ENCODE measurements around the gene FAHD1.
A peak's percentile ranks its signal among the peaks of the same experiment; 100 is the strongest.
"Not testable (repeated sequence)": the region's sequence is repeated elsewhere in the genome, so short reads cannot be mapped to it uniquely, and the experiment has no call there.

Gene FAHD1

GRCh38 chr16:1789643-1790045 is 37.4 kb upstream of the FAHD1 start:
- no peak for DNase-seq (ENCODE audit: low spot score)

- no peak for DNase-seq (ENCODE audit: low spot score)
These were observed 36.8 kb upstream of the FAHD1 start for GRCh38 chr16:1790261-1790610.

GRCh38 chr16:1790611-1791255 is 36.3 kb upstream of the FAHD1 start:
- DNase-seq (ENCODE audit: low spot score), result no peak

DNA sequence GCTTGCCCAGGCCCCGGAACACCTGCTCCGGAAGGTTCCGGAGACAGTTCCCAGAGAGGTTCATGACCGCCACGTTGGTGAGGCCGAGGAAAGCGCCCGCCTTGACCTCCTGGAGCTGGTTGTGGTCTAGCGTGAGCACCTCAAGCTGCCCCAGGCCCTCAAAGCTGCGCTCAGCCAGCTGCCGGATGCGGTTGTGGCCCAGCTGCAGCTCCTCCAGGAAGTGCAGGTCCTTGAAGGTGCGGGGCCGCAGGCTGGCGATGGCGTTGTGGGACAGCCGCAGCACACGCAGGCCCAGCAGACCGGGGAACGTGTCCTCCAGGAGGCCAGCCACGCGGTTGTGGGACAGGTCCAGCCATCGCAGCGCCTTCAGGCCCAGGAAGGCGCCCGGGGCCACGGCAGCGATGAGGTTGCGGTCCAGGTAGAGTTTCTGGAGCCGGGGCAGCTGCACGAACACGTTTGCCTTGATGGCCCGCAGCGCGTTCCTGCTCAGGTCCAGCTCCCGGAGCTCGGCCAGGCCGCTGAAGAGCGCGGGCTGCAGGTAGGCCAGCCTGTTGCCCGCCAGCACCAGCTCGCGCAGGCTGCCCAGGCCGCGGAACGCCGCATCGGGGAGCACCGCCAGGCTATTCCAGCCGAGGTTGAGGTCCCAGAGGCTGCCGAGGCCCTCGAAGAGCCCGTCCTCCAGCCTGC is 35.6 kb upstream of the FAHD1 start:
- no peak for DNase-seq (ENCODE audit: low spot score)

DNA sequence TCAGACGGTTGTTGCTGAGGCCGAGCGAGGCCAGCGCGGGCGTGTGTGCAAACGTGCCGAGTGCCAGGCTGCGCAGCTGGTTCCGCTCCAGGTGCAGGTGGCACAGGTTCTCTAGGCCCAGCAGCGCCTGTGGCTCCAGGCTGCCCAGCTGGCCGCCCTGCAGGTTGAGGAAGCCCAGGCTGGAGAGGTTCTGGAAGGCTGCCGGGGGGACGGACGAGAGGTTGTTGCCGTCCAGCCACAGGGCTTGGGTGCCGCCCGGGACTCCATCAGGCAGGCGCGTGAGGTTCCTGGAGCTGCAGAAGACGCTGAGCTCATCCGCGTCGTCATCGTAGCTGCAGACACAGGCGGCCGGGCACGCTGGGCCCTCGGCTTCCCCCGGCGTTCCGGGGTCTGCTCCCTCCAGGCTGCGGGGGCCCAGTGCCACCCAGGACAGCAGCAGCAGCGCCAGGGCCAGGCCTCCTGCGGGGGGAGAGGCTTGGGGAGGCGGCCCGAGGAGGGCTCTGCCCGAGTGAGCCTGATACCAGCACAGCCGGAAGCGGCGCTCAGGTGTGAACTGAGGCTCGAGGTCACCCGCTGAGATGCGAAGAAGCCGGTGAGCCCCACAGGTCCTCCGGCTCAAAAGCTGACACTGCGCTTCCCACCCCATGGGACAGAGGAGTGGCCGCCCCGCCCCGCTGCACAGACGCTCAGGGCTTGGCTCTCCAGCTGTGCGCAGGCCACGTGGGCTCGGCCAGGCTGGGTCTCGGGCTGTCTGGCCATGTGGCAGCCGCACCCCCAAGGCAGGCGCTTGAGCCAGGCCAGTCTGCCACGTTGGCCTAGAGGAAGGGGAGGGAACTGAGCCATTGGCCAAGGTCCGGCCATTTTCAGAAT is 34.8 kb upstream of the FAHD1 start:
- no peak for DNase-seq (ENCODE audit: low spot score)

- no peak for DNase-seq (ENCODE audit: low spot score)
These were observed 34.0 kb upstream of the FAHD1 start for GRCh38 chr16:1792836-1793577.

DNA sequence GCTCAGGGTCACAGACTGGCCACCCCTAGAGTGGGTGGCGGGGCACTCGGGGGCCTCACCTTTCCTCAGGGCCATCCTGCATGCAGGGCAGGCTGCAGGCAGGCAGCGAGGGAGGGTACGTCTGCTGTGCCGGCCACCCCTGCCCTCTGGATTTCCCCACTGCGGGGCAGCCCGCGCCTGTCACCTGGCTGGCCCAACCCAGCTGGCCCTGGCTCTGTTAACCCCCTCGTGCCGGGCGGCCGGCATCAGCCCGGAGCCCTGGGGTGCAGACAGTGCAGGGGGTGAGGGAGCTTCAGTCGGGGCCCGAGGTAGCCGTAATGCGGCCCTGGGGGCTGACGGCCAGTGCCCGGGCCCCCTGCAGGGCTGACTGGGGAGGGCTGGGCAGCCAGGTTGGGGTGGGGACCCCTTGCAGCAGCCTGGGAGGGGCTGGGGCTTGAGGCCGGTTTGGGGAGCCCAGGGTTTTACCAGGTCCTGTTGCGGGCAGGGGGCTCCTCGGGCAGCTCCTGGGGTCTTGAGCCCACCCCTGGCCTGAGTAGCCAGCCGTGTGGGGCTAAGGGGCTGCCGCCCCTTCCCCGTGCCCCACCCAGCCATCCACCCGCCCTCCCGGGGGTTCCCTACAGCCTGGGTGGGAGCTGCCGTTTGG is 33.3 kb upstream of the FAHD1 start, which contains the start of gene IGFALS:
Gene IGFALS (minus strand): TSS at position 128 of the 643 bp plus-strand sequence. CDS start 53 bp downstream, at position 75.
- no peak for DNase-seq (ENCODE audit: low spot score)

DNA sequence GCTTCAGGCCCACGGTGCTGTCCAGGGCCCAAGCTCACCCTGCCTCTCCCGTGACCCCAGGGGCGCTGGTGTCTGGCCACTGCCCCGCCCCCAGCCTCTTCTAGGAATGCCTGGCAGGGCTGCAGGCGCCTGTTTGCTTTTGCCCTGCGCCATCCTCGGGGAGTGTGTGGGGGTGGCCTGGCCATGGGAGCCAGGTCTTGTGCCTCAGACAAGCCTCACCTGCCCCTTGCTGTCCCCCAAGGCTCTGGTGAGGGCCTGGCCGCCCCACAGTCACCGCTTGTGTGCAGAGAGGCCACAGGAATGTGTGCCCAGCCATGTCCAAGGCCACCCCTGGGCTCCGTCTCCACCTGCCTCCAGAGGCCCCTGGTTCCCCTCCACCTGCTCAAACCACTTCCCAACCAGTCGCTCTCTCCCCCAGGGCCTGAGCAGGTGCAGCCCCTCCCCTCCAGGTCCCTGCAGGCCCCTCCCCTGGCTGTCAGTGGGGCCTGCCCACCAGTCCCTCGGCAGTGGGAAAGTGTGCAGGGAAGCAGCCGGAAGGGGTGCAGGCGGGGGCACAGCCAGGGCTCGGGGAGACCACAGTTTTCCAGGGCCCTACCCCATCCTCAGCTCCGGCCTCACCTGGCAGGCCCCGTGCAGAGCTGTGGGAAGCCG is 32.7 kb upstream of the FAHD1 start:
- DNase-seq (ENCODE audit: low spot score), result no peak

- no peak for DNase-seq (ENCODE audit: low spot score)
These were observed 31.9 kb upstream of the FAHD1 start for GRCh38 chr16:1794908-1795666.

GRCh38 chr16:1799263-1799662 is 27.7 kb upstream of the FAHD1 start:
- DNase-seq (ENCODE audit: low spot score), result not testable (repeated sequence)

DNA sequence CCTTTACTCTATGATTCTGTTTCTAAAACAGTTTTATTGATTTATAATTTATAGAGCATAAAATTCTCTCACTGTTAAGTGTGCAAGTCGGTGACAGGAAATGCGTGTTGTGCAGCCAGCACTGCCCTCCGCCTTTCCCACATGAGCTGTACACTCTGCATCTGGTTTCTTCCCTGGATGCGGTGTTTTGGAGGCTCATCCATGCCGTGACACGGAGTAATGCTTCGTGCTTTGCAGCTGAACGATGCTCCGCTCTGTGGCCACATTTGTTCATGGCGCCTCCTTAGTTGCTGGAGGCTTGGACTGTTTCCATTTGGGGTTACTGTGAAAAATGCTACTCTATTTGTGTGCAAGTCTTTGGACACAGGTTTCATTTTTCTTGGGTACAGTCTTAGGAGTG is 26.3 kb upstream of the FAHD1 start:
- DNase-seq (ENCODE audit: low spot score), result no peak

- no peak for DNase-seq (ENCODE audit: low spot score)
These were observed 19.4 kb upstream of the FAHD1 start for GRCh38 chr16:1807626-1808025.

DNA sequence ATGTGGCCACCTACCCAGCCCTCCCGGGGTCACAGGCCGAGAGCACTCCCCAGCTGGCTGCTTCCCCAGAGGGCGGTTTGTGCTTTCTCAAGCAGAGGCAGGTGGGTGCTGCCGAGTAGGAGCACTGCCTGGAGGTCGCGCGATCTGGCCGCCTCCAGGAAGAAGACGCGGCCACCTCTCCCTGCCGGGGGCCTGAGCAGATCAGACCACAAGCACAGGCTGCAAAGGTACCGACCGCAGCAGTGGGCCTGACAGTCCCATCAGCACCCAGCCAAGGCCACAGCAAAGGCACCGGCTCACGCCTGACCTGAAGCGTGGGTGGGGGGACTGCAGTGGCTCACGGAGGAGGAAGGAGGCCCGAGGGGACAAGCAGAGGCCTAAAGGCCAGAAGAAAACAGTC is 18.3 kb upstream of the FAHD1 start:
- DNase-seq (ENCODE audit: low spot score), result no peak

DNA sequence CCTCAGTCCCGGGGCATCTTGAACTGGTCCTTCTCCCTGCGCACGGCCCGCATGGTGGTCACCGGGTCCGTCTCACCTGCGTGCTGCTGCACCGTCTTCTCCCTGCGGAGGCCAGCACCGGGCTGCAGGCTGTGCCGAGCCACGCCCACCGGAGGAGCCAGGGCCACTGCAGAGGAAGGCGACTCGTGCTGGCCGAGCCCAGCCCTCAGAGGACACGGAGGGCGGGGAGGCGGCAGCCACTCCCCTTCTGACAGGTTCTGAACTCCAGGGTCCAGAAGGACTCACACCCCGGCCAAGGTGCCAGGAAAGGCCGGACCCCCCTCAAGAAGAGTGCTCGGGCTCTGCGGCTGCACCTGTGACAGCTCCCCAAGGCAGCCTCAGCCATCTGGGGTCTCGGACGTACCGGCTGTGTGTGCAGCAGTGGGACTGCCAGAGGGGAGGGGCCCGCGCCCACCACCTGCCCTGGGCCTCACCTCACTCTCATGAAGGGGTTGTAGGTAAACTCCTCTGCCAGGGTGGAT is 17.7 kb upstream of the FAHD1 start:
- DNase-seq (ENCODE audit: low spot score), result no peak

DNA sequence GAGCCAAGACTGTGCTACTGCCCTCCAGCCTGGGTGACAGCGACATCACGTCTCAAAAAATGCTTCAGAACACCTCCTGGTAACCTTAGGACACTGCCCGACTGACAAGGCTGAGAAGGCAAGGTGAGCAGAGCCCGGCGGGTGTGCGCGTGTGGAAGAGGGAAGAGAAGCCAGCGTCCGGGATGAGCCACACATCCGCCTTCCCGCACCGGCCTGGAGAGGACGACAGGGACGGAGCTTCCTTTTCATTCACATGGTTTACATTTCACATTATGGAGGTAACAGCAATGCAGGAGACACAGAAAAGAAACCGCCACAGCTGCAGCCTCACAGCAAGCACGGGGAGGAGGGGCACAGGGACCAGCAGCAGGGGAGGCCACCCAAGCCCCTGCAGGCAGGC is 16.9 kb upstream of the FAHD1 start:
- no peak for DNase-seq (ENCODE audit: low spot score)

DNA sequence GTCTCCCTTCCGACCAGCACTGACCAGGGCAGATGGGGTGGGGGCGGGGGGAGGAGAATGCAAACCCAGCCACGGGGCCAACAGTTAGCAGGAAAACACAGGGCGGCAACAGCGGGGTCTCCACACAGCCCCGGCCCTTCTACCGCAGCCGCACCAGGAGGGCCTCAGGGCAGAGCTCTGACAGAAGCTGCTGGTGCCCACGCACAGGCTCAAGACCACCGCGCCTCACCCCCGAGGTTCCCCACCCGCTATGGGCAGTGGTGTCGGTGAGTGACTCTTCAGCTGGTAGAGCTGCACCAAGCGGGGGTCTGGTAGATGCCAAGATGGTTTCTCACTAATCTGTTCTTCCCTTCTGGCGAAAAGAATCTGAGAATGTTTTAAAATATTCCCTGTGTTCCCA is 16.5 kb upstream of the FAHD1 start:
- no peak for DNase-seq (ENCODE audit: low spot score)

DNA sequence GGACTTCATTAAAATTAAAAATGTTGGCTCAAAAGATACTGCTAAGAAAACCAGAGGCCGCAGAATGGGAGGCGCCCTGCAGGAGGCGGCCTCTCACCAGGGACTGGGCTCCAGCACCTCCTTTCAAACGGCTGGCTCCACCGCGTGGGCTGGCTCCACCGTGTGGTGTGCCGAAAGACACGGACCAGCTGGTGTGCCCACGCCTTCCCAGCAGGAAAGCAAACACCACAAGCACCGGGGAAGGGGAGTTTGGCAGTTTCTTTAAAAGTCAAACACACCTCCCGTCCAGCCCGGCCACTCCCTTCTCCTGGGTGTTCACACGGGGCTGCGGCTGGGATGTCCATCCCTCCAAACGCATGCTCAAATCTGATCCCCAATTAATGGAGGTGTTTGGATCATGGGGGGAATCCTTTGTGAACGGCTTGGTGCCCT is 14.3 kb upstream of the FAHD1 start:
- DNase-seq (ENCODE audit: low spot score), result peak; percentile 63

DNA sequence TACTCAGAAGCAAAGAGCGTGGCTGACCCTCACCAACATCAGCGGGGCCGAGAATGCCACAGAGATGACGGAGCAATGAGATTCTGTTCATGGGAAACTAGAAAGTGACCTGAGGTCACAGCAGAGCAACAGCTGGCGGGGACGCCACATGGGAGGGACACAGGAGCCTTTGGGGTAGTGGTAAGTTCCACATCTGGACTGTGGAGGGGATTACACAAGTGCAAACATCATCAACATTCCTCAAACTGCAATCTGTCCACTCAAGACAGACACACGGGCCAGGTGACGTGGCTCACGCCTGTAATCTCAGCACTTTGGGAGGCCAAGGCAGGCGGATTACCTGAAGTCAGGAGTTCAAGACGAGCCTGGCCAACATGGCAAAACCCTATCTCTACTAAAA is 11.5 kb upstream of the FAHD1 start:
- DNase-seq (ENCODE audit: low spot score), result no peak

DNA sequence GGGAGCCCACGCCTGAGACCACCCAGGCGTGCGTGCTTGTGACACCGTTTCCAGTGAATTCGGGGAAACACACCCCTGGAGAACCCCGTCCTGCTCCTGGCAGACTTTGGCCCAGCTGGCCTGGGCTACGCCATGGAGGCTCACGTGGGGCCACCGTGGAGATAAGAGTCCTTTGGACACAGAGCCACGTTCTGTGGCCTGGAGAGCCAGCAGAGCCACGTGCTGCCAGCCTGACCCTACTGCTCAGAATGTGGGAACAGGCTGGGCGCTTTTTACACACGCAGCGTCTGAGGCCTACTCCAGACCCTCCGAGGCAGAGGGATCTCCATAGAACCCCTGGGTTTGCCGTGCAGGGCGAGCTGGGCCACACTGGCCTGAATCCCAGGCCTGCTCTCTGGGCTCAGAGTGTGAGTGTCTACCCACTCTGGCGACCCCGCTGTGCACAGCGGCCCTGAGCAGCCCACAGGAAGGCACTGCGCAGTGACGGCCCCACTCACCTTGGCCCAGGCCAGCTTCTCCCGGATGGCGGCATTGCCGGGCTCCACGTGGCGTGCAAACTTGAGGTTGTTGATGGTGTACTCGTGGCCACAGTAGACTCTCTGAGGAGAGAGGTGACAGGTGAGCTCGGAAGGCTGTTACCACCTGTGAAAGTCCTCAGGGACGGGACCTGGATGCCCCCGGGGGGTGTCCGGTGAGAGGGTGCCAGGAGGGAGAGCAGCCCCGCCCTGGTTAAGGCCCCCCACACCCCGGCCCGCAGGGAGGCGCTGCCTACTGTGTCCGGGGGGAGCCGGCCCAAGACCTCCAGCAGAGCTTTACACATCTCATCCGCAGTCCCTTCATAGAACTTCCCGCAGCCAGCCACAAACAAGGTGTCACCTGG is 10.4 kb upstream of the FAHD1 start:
- no peak for DNase-seq (ENCODE audit: low spot score)
